CD4-positive, alpha-beta memory T cell (primary cell): ENCODE measurements around the gene APAF1. TPM values are rescaled to one million over a fixed set of nuclear protein-coding genes. Genes with fewer than 3 reads are reported as not detected.

ENCODE experiments used
- CTCF ChIA-PET: fragments of 350-600 bp; sonication (Branson Sonifier 250); formaldehyde crosslinking; loops from one replicate; lab custom pipeline; 2021; ENCODE audit warnings: inconsistent platforms; ENCODE audit not compliant: partially characterized antibody; lab: Charles Lee
- POLR2A ChIA-PET: fragments of 350-600 bp; sonication (Branson Sonifier 250); formaldehyde crosslinking; loops from one replicate; lab custom pipeline; 2021; ENCODE audit not compliant: partially characterized antibody; lab: Charles Lee
- DNase-seq, 5 donors: peaks; one replicate each; pipeline versions ENCODE4 v3.0.0 to v3.0.0-alpha.2; 2020 to 2022; ENCODE audit warnings: mixed read lengths in 1 of 5
- H3K27ac ChIP-seq: one replicate; pipeline ENCODE4 v1.7.0; 2013; ENCODE audit warnings: low read depth, low read length
- H3K27me3 ChIP-seq: 2 replicates; pipeline ENCODE4 v1.7.0; 2013; ENCODE audit warnings: mild to moderate bottlenecking, low read length, moderate library complexity; ENCODE audit not compliant: insufficient read depth
- H3K36me3 ChIP-seq: 2 replicates; pipeline ENCODE4 v1.7.0; 2013; ENCODE audit warnings: mild to moderate bottlenecking, low read length, moderate library complexity; ENCODE audit not compliant: insufficient read depth
- H3K4me1 ChIP-seq: 2 replicates; pipeline ENCODE4 v1.7.0; 2013; ENCODE audit warnings: mild to moderate bottlenecking, low read length, moderate library complexity; ENCODE audit not compliant: insufficient read depth
- H3K4me3 ChIP-seq, 2 donors: one replicate each; pipeline ENCODE4 v1.7.0; 2013; ENCODE audit warnings: low read length in 2 of 2, mild to moderate bottlenecking in 1 of 2
- H3K9me3 ChIP-seq, 2 donors: one replicate each; pipeline ENCODE4 v1.7.0; 2013; ENCODE audit warnings: low read length in 2 of 2, control low read depth in 1 of 2; ENCODE audit not compliant: control insufficient read depth in 1 of 2
- H3K27ac Mint-ChIP-seq, 7 donors: one replicate each; pipeline ENCODE4 v1.8.0; 2020 to 2021; ENCODE audit warnings: mixed read lengths in 7 of 7, mild to moderate bottlenecking in 6 of 7, inconsistent platforms in 3 of 7, moderate library complexity in 3 of 7
- H3K27me3 Mint-ChIP-seq, 2 donors: one replicate each; pipeline ENCODE4 v1.8.0; 2020 to 2021; ENCODE audit warnings: mixed read lengths in 2 of 2
- H3K36me3 Mint-ChIP-seq, 2 donors: one replicate each; pipeline ENCODE4 v1.8.0; 2020 to 2021; ENCODE audit warnings: mixed read lengths in 2 of 2, inconsistent platforms in 1 of 2, mild to moderate bottlenecking in 1 of 2
- H3K4me1 Mint-ChIP-seq, 4 donors: one replicate each; pipeline ENCODE4 v1.8.0; 2020 to 2021; ENCODE audit warnings: mixed read lengths in 4 of 4, mild to moderate bottlenecking in 1 of 4
- H3K4me3 Mint-ChIP-seq, 8 donors: one replicate each; pipeline ENCODE4 v1.8.0; 2020 to 2021; ENCODE audit warnings: mixed read lengths in 8 of 8, mild to moderate bottlenecking in 7 of 8, moderate library complexity in 6 of 8, inconsistent platforms in 3 of 8
- H3K9me3 Mint-ChIP-seq, 8 donors: one replicate each; pipeline ENCODE4 v1.8.0; 2020 to 2021; ENCODE audit warnings: mixed read lengths in 8 of 8, mild to moderate bottlenecking in 5 of 8, inconsistent platforms in 3 of 8, moderate library complexity in 1 of 8
- intact Hi-C: fragments of 100-400 bp; cut with micrococcal nuclease; formaldehyde crosslinking; loops from one replicate; pipeline ENCODE4 v1.15.1; 2023
- polyA plus RNA-seq, 2 donors: library from polyadenylated mRNA; unstranded; fragments of 300-500 nt; fragmentation: Illumina TruSeq; gene quantifications; one replicate each; pipeline ENCODE4 v1.2.3, GENCODE V29; 2021
- total RNA-seq, 2 experiments: library from RNA; stranded (reverse); gene quantifications; one replicate each; pipeline ENCODE4 v1.2.3, GENCODE V29; 2021

The APAF1 gene
- total and polyA plus RNA-seq, 4 experiments from 2014 or later: 5.3 to 32.2 (median 20.1) TPM

- no peak overlapping the region for H3K27ac ChIP-seq
- no peaks in the 10 kb centered on the region for H3K27me3 ChIP-seq
- no peaks in the 10 kb centered on the region for H3K9me3 ChIP-seq
- ChIA-PET POLR2A (interaction anchor here (2.3 kb wide), 1 partner anchor 19 kb away, joined by 6 read pairs; the partner anchor contains the start of gene SLC25A3), CTCF (interaction anchor here (0.8 kb wide), 1 partner anchor 10 kb away, joined by 3 read pairs; no protein-coding TSS in a partner anchor)
- H3K27ac Mint-ChIP-seq: peak overlapping the region in 4 of 7 donors; percentile 6 to 48 (median 37)
- H3K27me3 Mint-ChIP-seq: no peaks in the 10 kb centered on the region
- no peak overlapping the region for H3K4me3 Mint-ChIP-seq
- no peaks in the 10 kb centered on the region for H3K9me3 Mint-ChIP-seq
- H3K4me1 ChIP-seq: no peaks in the 10 kb centered on the region
- no peak overlapping the region for H3K4me3 ChIP-seq
- no peaks in the 10 kb centered on the region for H3K36me3 Mint-ChIP-seq
- no peak for DNase-seq
- peaks cover 0 to 3% (median 1%) of the 10 kb centered on the region in 4 donors for H3K4me1 Mint-ChIP-seq
- H3K36me3 ChIP-seq: no peaks in the 10 kb centered on the region
- intact Hi-C loops: no loop called here
Observed at GRCh38 chr12:98612696-98613334, 32.3 kb upstream of the APAF1 start.

DNA sequence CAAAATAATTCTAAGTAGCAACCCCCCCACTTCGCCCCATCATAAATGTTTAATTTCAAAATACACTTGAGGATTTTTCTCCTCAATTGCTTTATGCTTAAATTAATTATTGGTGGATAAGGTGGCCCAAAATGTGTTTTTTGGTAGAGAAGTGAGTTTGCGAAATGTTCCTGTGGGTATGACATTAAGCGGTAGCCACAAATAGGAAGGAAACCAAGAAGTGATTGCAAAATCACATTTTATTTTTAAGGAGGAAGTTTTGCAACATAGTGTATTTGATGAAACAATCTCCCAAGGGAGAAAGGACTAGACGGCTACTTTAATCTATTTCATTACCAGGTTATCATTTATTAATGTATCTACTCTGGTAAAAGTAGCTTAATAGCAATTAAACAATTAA lies 26.1 kb upstream of the APAF1 start:
- Histone ChIP-seq H3K27ac (no peak overlapping the region), H3K4me3 (no peak overlapping the region), H3K27me3 (no peaks in the 10 kb centered on the region), H3K4me1 (no peaks in the 10 kb centered on the region), H3K36me3 (no peaks in the 10 kb centered on the region), H3K9me3 (no peaks in the 10 kb centered on the region)
- intact Hi-C loops: no loop called here
- Mint-ChIP-seq H3K4me3 (no peak overlapping the region), H3K36me3 (no peaks in the 10 kb centered on the region), H3K27me3 (no peaks in the 10 kb centered on the region), H3K9me3 (no peaks in the 10 kb centered on the region), H3K27ac (no peak overlapping the region), H3K4me1 (peaks cover 0 to 6% (median 0%) of the 10 kb centered on the region in 4 donors)
- POLR2A ChIA-PET: interaction anchor here (0.9 kb wide), 1 partner anchor 13 kb away, joined by 3 read pairs; no protein-coding TSS in a partner anchor
- no peak for DNase-seq
- CTCF ChIA-PET: interaction anchor here (0.9 to 1.2 kb wide), 4 partner anchors 9 to 52 kb away, joined by 3 to 4 read pairs (median 3); no protein-coding TSS in a partner anchor

DNA sequence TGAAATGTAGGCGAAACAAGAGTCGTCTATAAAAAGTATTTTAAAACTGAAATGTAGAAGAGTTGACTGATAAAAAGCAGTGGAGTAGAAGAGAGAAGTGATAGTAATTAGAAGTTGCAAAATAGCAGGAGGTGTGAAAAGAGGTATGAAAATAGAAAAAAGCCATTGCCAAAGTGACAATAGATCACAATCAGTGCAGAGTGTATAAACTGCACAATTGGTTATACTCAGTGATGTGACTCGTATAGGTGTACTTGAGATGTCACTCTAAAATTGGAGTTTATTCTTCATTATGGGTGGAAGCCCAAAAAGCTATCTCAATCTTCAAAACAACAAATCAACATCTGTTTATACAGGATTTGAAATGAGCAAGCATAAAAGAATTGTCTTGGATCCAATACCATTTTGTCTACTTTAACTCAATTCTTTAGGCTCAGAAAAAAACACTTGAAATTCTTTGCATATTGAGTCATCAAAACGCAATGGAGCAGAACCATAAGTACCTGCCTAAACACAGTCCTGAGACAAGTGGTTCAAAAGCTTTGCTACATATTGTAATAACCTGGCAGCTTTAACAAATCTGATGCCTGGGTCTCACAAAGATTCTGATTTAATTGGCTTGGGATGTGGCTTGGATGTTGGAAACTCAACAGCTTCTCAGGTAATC lies 9.3 kb upstream of the APAF1 start:
- no peak overlapping the region for H3K27ac ChIP-seq
- ChIA-PET CTCF (interaction anchor here (1.6 kb wide), 1 partner anchor 16 kb away, joined by 5 read pairs; no protein-coding TSS in a partner anchor), POLR2A (interaction anchor here (0.8 kb wide), 1 partner anchor 8 kb away, joined by 3 read pairs; no protein-coding TSS in a partner anchor)

DNA sequence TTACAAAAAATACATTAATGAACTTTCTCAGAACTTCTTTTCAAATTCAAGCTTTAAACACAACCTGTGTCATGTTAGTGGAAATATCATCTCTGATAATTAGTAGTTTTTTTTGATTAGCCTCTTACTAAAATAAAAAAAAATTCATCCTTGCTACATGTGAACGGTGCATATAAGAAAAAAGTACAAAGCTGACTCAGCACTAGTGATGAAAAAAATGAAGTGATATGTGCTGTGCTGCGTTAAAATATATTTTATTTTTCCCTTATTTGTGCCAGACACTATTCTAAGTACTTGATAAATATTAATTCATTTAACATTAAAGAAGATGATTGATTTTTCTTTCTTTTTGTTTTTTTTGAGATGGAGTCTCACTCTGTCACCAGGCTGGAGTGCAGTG lies 8.0 kb upstream of the APAF1 start:
- no peaks in the 10 kb centered on the region for H3K27me3 Mint-ChIP-seq
- ChIA-PET CTCF (interaction anchor here (1.6 to 1.9 kb wide), 2 partner anchors 15 to 70 kb away, joined by 5 to 9 read pairs; no protein-coding TSS in a partner anchor), POLR2A (no interaction called here)
- peaks cover 0 to 2% (median under 1%) of the 10 kb centered on the region in 4 donors for H3K4me1 Mint-ChIP-seq
- peaks cover 4 to 5% of the 10 kb centered on the region in 2 donors for H3K36me3 Mint-ChIP-seq
- intact Hi-C loops: no loop called here
- H3K36me3 ChIP-seq: peaks cover 3% of the 10 kb centered on the region
- H3K9me3 Mint-ChIP-seq: no peaks in the 10 kb centered on the region
- H3K4me1 ChIP-seq: no peaks in the 10 kb centered on the region
- no peak overlapping the region for H3K4me3 Mint-ChIP-seq
- no peak for DNase-seq
- no peak overlapping the region for H3K27ac Mint-ChIP-seq
- no peaks in the 10 kb centered on the region for H3K9me3 ChIP-seq
- no peak overlapping the region for H3K27ac ChIP-seq
- no peaks in the 10 kb centered on the region for H3K27me3 ChIP-seq
- no peak overlapping the region for H3K4me3 ChIP-seq

More for the DNA sequence above, 9.3 kb upstream of the APAF1 start:
- Histone ChIP-seq H3K36me3 (peaks cover 3% of the 10 kb centered on the region), H3K9me3 (no peaks in the 10 kb centered on the region), H3K4me3 (no peak overlapping the region), H3K27me3 (no peaks in the 10 kb centered on the region), H3K4me1 (no peaks in the 10 kb centered on the region)
- Mint-ChIP-seq H3K27ac (no peak overlapping the region), H3K9me3 (no peaks in the 10 kb centered on the region), H3K27me3 (no peaks in the 10 kb centered on the region), H3K4me3 (no peak overlapping the region), H3K36me3 (peaks cover 4 to 5% of the 10 kb centered on the region in 2 donors), H3K4me1 (peaks cover 0 to 1% (median 0%) of the 10 kb centered on the region in 4 donors)
- no peak for DNase-seq
- intact Hi-C loops: no loop called here

- Mint-ChIP-seq H3K36me3 (peaks cover 1 to 2% of the 10 kb centered on the region in 2 donors), H3K9me3 (peaks cover 0 to 2% (median 0%) of the 10 kb centered on the region in 8 donors), H3K27me3 (no peaks in the 10 kb centered on the region), H3K4me1 (peaks cover 0 to 3% (median 2%) of the 10 kb centered on the region in 4 donors), H3K4me3 (no peak overlapping the region), H3K27ac (no peak overlapping the region)
- no peak for DNase-seq
- intact Hi-C loops: no loop called here
- CTCF ChIA-PET: interaction anchor here (1.0 to 1.9 kb wide), 2 partner anchors 16 to 71 kb away, joined by 3 to 9 read pairs; no protein-coding TSS in a partner anchor
- peaks cover 3% of the 10 kb centered on the region for H3K36me3 ChIP-seq
- no peaks in the 10 kb centered on the region for H3K27me3 ChIP-seq
- peaks cover 1% of the 10 kb centered on the region for H3K4me1 ChIP-seq
- H3K4me3 ChIP-seq: no peak overlapping the region
- no peak overlapping the region for H3K27ac ChIP-seq
- POLR2A ChIA-PET: interaction anchor here (0.5 to 0.7 kb wide), 2 partner anchors 8 to 126 kb away, joined by 3 to 4 read pairs; no protein-coding TSS in a partner anchor
- no peaks in the 10 kb centered on the region for H3K9me3 ChIP-seq
Observed at GRCh38 chr12:98638009-98638408, 7.1 kb upstream of the APAF1 start.

DNA sequence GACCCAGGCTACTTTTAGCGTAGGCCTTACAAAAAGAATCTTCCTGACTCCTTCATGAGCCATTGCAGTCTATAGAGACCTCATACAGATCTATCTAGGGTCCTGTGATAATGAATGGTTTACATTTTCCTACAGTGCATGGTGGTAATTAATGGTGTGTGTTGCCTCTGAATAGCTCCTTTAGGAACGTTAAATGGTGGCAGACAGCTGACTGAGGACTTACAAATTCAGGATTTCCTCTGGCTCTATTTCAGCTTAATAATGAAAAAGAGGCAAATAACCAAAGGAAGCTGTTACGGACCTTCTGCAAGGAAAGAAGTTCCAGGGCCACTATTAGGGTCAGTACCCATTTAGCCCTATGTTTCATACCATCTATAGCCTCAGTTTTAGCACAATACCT lies 5.6 kb upstream of the APAF1 start:
- peaks cover 0 to 4% of the 10 kb centered on the region in 2 donors for H3K36me3 Mint-ChIP-seq
- H3K27ac ChIP-seq: no peak overlapping the region
- intact Hi-C loops: no loop called here
- H3K4me3 Mint-ChIP-seq: no peak overlapping the region
- CTCF ChIA-PET: interaction anchor here (1.5 kb wide), 2 partner anchors 8 to 15 kb away, joined by 4 read pairs; no protein-coding TSS in a partner anchor
- H3K9me3 Mint-ChIP-seq: peaks cover 0 to 2% (median 0%) of the 10 kb centered on the region in 8 donors
- H3K4me3 ChIP-seq: no peak overlapping the region
- no peaks in the 10 kb centered on the region for H3K27me3 ChIP-seq
- no peaks in the 10 kb centered on the region for H3K27me3 Mint-ChIP-seq
- H3K9me3 ChIP-seq: no peaks in the 10 kb centered on the region
- DNase-seq: no peak
- peaks cover 3 to 12% (median 7%) of the 10 kb centered on the region in 4 donors for H3K4me1 Mint-ChIP-seq
- POLR2A ChIA-PET: interaction anchor here (3.4 kb wide), 1 partner anchor 46 kb away, joined by 15 read pairs; the partner anchor contains the start of gene SLC25A3
- peaks cover 7% of the 10 kb centered on the region for H3K4me1 ChIP-seq
- no peaks in the 10 kb centered on the region for H3K36me3 ChIP-seq
- no peak overlapping the region for H3K27ac Mint-ChIP-seq
